ENCODE results near the gene OSR1.

Gene OSR1

DNA sequence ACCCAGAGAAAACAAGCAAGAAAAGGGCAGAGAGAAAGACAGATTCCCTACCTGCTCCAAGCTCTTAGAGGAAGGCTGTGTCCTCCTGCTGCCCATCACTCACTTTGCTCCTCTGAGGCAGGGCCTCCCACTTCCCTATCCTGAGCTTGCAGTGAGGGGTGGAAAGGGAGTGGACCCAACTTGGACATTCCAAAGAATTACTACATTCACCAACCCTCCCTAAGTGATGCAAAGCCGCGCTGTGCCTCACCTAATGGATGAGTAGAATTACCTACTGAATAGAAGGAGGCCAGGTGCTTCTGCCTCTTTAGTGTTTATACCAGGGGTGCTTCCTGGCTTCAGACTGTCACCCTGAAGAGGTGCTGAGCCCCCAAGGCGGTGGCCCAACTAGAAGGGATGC, 5.6 kb upstream of the OSR1 start:
- TF ChIP-seq, protein P1, sequence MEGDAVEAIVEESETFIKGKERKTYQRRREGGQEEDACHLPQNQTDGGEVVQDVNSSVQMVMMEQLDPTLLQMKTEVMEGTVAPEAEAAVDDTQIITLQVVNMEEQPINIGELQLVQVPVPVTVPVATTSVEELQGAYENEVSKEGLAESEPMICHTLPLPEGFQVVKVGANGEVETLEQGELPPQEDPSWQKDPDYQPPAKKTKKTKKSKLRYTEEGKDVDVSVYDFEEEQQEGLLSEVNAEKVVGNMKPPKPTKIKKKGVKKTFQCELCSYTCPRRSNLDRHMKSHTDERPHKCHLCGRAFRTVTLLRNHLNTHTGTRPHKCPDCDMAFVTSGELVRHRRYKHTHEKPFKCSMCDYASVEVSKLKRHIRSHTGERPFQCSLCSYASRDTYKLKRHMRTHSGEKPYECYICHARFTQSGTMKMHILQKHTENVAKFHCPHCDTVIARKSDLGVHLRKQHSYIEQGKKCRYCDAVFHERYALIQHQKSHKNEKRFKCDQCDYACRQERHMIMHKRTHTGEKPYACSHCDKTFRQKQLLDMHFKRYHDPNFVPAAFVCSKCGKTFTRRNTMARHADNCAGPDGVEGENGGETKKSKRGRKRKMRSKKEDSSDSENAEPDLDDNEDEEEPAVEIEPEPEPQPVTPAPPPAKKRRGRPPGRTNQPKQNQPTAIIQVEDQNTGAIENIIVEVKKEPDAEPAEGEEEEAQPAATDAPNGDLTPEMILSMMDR (IDR thresholded peaks at IDR 0.05; ENCODE audit: extremely low read depth, insufficient read depth, missing control alignments) = no peak
- in situ Hi-C loops (cut with MboI; ENCODE audit: low pct_unique_long_range_greater_than_20kb, low sequenced_read_pairs, unreplicated experiment) = loop anchor here (25.0 kb wide), 2 partner anchors 602 to 852 kb away; no protein-coding TSS in a partner anchor
- DNase-seq (ENCODE audit: low spot score) = no peak

DNA sequence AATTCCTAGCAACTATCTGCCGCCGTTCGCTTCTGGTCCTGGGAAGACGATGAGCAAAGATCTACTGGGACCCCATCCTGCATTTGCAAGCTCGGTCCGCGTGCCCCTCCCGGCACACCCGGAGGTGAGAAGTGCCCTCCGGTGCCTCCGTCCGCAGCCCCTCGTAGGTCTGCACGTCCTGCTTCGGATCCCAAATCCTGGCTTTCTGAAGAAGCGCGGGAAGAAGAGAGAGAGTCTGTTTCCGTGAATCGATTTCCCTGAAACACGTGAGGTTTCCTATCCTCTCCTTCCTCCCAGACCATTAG, 5.0 kb upstream of the OSR1 start:
- in situ Hi-C loops (cut with MboI; ENCODE audit: low pct_unique_long_range_greater_than_20kb, low sequenced_read_pairs, unreplicated experiment) = loop anchor here (25.0 kb wide), 2 partner anchors 601 to 851 kb away; no protein-coding TSS in a partner anchor
- TF ChIP-seq, protein P1 (IDR thresholded peaks at IDR 0.05; ENCODE audit: extremely low read depth, insufficient read depth, missing control alignments) = no peak
- no peak for DNase-seq (ENCODE audit: low spot score)

DNA sequence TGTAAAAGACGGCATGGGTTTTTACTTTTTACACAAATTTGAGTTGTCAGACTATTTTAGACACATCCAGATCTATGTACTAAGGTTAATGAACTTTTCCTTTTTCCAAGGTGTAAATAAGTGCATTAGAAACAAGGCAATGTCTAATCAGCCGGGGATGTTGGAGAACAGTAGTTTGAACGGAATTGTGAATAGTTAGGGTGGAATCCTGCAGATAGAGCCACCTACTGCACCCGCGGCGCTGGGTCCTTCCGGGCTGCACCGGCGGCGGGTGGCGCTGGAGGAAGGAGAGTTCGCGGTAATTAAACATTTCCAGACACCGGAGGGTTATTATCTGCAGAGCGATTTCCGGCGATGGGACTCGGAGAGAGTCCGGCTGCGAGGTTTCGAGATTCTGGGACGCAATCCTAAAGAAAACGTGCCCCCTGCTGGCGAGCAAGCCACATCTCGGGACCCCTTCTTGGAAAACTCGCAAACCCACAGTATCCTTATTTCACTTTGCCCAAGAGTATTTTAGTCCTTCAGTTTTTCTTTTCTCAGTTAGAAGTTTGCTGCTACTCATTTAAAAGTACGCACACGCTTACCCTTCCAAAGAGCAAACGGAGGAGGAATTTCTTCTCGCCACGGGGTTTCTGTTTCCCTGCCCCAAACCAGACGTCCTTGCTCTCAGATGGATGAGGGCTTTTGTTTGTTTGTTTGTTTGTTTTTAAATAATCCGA, 4.5 kb upstream of the OSR1 start:
- TF ChIP-seq, protein P1 (IDR thresholded peaks at IDR 0.05; ENCODE audit: extremely low read depth, insufficient read depth, missing control alignments) = peak; percentile 63
- in situ Hi-C loops (cut with MboI; ENCODE audit: low pct_unique_long_range_greater_than_20kb, low sequenced_read_pairs, unreplicated experiment) = loop anchor here (25.0 kb wide), 2 partner anchors 601 to 851 kb away; no protein-coding TSS in a partner anchor
- DNase-seq (ENCODE audit: low spot score) = peak; percentile 65

DNA sequence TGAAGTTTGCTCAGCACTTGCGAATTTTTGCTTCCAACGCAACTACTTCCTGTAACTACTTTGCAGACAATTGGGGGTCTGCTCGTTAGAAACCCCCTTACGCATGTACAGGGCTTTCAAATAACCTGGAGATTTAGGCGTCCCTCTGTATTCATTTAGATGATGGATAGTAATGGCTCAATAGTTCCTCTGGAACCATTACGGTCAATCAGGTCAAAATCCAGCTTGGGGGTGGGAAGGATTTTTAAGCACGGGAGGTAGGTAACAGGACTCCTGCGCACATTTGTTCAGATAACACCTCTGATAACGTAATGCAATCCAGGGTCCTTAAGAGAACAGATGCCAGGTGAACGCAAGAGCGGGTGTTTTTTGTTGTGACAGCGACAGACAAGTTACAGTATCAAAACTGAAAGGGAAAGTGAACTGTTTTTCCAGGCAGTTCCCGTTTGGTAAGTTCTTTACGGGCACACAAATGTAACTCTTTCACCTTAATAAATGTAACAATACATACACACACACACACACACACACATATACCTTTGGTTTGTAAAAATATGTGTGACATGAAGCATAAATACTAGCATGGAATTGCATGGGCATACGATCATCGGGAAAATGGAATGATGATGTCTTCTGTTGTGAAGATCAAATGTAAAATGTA, 3.8 kb upstream of the OSR1 start:
- TF ChIP-seq, protein P1 (IDR thresholded peaks at IDR 0.05; ENCODE audit: extremely low read depth, insufficient read depth, missing control alignments) = no peak
- in situ Hi-C loops (cut with MboI; ENCODE audit: low pct_unique_long_range_greater_than_20kb, low sequenced_read_pairs, unreplicated experiment) = loop anchor here (25.0 kb wide), 2 partner anchors 600 to 850 kb away; no protein-coding TSS in a partner anchor
- DNase-seq (ENCODE audit: low spot score) = peak; percentile 47

DNA sequence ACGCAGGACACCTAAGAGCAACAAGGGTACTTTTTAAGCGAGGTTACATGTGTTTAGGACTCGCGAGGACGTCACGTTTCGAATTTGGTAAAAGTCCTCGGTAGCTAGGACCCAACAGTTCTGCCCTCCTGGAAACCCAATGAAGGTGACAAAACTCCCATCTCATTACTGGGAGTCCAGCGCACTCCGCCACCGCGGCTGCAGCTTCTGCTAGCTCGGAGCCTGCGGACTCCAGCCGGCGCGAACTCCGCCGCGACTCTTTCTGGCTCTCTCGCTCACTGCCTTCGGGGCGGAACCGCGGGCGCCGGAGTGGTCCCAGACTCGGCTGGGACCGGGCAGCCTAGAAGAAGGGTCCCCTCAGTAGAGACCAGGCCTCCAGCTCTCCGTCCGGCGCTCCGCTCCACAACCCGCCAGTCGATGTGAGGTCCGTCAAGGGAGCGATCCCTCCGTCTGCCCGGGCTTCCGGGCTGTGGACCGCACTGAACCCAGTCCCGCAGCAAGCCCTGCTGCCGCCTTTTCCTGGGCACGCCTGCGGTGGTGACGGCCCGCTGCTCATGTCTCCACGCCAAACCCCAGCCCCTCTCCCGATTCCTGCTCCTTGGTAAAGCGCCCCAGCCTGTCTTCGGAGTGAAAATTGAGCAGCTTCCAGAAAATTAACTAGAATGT, 3.0 kb upstream of the OSR1 start:
- TF ChIP-seq, protein P1 (IDR thresholded peaks at IDR 0.05; ENCODE audit: extremely low read depth, insufficient read depth, missing control alignments) = no peak
- DNase-seq (ENCODE audit: low spot score) = peak; percentile 26
- in situ Hi-C loops (cut with MboI; ENCODE audit: low pct_unique_long_range_greater_than_20kb, low sequenced_read_pairs, unreplicated experiment) = loop anchor here (25.0 kb wide), 2 partner anchors 599 to 849 kb away; no protein-coding TSS in a partner anchor

DNA sequence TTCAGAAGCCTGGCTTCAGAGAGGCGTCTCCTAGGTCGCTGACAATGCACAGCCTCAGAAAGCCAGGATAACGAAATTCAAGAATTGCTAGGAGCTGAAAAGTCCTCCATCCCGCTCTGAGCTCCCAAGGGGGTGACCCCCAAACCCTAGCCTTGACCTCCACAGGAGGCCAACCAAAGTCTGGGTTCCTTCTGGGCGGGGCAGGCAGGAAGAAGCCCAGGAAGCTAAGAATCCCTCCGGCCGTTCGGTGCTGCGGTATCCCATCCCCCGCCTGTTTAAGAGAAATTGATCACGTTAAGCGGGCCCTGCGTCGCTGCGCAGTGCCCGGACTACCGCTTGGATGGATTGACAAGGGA, 2.5 kb upstream of the OSR1 start:
- in situ Hi-C loops (cut with MboI; ENCODE audit: low pct_unique_long_range_greater_than_20kb, low sequenced_read_pairs, unreplicated experiment) = loop anchor here (25.0 kb wide), 2 partner anchors 599 to 849 kb away; no protein-coding TSS in a partner anchor
- DNase-seq (ENCODE audit: low spot score) = no peak
- TF ChIP-seq, protein P1 (IDR thresholded peaks at IDR 0.05; ENCODE audit: extremely low read depth, insufficient read depth, missing control alignments) = no peak

All from GM13977 (cell line).